Measurements from ENCODE around the gene THRB. TPM values are rescaled to one million over a fixed set of nuclear protein-coding genes. Genes with fewer than 3 reads are reported as not detected.
A peak's percentile ranks its signal among the peaks of the same experiment; 100 is the strongest.

Gene THRB
- total and polyA plus RNA-seq, 9 of the 15 experiments (the other 6 are each of a cell fraction or from before 2014, with no cell fraction given): 1.7 to 14.9 (median 6.9) TPM

DNA sequence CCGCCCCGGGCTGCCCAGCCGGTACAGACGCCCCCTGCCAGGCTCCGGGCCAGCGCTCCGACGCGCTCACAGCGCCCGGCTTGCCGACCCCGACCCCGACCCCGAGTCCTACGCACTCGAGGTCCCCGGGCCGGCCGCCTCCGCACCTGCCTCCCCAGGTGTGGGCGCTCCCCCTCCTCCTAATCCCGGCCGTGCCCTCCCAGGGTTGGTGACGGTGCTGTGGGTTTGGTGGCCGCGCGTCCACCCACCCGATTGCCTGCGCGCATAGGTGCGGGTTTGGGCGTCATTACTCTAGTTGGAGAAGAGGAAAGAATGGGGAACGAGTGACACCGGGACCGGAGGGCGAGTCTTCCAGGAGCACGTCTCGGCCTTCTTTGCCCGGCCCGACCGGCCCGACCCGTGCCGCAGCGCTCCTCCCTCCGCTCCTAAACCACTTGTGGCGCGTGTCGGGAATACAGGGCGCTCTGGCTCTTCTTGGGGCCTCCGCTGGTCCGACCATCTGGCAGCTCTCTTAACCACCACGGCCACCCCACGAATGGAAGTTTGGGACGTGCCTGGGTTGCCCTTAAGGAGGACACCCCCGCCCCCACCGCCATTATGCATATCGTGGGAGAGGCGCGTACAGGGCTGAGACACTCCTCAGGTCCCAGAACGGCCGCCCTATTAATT, 810 bp upstream of the THRB start (continued):
- TF ChIP-seq, protein P1, sequence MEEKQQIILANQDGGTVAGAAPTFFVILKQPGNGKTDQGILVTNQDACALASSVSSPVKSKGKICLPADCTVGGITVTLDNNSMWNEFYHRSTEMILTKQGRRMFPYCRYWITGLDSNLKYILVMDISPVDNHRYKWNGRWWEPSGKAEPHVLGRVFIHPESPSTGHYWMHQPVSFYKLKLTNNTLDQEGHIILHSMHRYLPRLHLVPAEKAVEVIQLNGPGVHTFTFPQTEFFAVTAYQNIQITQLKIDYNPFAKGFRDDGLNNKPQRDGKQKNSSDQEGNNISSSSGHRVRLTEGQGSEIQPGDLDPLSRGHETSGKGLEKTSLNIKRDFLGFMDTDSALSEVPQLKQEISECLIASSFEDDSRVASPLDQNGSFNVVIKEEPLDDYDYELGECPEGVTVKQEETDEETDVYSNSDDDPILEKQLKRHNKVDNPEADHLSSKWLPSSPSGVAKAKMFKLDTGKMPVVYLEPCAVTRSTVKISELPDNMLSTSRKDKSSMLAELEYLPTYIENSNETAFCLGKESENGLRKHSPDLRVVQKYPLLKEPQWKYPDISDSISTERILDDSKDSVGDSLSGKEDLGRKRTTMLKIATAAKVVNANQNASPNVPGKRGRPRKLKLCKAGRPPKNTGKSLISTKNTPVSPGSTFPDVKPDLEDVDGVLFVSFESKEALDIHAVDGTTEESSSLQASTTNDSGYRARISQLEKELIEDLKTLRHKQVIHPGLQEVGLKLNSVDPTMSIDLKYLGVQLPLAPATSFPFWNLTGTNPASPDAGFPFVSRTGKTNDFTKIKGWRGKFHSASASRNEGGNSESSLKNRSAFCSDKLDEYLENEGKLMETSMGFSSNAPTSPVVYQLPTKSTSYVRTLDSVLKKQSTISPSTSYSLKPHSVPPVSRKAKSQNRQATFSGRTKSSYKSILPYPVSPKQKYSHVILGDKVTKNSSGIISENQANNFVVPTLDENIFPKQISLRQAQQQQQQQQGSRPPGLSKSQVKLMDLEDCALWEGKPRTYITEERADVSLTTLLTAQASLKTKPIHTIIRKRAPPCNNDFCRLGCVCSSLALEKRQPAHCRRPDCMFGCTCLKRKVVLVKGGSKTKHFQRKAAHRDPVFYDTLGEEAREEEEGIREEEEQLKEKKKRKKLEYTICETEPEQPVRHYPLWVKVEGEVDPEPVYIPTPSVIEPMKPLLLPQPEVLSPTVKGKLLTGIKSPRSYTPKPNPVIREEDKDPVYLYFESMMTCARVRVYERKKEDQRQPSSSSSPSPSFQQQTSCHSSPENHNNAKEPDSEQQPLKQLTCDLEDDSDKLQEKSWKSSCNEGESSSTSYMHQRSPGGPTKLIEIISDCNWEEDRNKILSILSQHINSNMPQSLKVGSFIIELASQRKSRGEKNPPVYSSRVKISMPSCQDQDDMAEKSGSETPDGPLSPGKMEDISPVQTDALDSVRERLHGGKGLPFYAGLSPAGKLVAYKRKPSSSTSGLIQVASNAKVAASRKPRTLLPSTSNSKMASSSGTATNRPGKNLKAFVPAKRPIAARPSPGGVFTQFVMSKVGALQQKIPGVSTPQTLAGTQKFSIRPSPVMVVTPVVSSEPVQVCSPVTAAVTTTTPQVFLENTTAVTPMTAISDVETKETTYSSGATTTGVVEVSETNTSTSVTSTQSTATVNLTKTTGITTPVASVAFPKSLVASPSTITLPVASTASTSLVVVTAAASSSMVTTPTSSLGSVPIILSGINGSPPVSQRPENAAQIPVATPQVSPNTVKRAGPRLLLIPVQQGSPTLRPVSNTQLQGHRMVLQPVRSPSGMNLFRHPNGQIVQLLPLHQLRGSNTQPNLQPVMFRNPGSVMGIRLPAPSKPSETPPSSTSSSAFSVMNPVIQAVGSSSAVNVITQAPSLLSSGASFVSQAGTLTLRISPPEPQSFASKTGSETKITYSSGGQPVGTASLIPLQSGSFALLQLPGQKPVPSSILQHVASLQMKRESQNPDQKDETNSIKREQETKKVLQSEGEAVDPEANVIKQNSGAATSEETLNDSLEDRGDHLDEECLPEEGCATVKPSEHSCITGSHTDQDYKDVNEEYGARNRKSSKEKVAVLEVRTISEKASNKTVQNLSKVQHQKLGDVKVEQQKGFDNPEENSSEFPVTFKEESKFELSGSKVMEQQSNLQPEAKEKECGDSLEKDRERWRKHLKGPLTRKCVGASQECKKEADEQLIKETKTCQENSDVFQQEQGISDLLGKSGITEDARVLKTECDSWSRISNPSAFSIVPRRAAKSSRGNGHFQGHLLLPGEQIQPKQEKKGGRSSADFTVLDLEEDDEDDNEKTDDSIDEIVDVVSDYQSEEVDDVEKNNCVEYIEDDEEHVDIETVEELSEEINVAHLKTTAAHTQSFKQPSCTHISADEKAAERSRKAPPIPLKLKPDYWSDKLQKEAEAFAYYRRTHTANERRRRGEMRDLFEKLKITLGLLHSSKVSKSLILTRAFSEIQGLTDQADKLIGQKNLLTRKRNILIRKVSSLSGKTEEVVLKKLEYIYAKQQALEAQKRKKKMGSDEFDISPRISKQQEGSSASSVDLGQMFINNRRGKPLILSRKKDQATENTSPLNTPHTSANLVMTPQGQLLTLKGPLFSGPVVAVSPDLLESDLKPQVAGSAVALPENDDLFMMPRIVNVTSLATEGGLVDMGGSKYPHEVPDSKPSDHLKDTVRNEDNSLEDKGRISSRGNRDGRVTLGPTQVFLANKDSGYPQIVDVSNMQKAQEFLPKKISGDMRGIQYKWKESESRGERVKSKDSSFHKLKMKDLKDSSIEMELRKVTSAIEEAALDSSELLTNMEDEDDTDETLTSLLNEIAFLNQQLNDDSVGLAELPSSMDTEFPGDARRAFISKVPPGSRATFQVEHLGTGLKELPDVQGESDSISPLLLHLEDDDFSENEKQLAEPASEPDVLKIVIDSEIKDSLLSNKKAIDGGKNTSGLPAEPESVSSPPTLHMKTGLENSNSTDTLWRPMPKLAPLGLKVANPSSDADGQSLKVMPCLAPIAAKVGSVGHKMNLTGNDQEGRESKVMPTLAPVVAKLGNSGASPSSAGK (IDR thresholded peaks at IDR 0.05): peak; percentile 56
- no peak for TF ChIP-seq PYGO2 (tag; IDR thresholded peaks at IDR 0.05)
- TF ChIP-seq POLR2H (tag; IDR thresholded peaks at IDR 0.05; ENCODE audit: low read depth): peak; percentile 78
- peak; percentile 16; the same call in 1 of the 2 replicates for TF ChIP-seq DIDO1 (tag; IDR thresholded peaks at IDR 0.05; ENCODE audit: low read depth)
- peak; percentile 83 for TF ChIP-seq FIP1L1 (IDR thresholded peaks at IDR 0.05; ENCODE audit: low read depth, low read length, poor library complexity, severe bottlenecking)
- TF ChIP-seq MYC (IDR thresholded peaks at IDR 0.05; ENCODE audit: low read depth, low read length): peak; percentile 53
- TF ChIP-seq MYC (CRISPR knock-in tag; IDR thresholded peaks at IDR 0.05; ENCODE audit: borderline replicate concordance, low read depth): 0 out of 2 replicates have a peak, but pooled peaks have one; percentile 51
- peak; percentile 93 for TF ChIP-seq ZBTB7A (IDR thresholded peaks at IDR 0.05; ENCODE audit: borderline replicate concordance, control insufficient read depth, low read depth, low read length)
- no peak for TF ChIP-seq YBX1 (IDR thresholded peaks at IDR 0.05)
- peak; percentile 23 for TF ChIP-seq RBBP5 (IDR thresholded peaks at IDR 0.05; ENCODE audit: borderline replicate concordance, insufficient read depth, low read length, poor library complexity, severe bottlenecking)
- TF ChIP-seq, protein P2, sequence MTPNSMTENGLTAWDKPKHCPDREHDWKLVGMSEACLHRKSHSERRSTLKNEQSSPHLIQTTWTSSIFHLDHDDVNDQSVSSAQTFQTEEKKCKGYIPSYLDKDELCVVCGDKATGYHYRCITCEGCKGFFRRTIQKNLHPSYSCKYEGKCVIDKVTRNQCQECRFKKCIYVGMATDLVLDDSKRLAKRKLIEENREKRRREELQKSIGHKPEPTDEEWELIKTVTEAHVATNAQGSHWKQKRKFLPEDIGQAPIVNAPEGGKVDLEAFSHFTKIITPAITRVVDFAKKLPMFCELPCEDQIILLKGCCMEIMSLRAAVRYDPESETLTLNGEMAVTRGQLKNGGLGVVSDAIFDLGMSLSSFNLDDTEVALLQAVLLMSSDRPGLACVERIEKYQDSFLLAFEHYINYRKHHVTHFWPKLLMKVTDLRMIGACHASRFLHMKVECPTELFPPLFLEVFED (CRISPR knock-in tag; conservative IDR thresholded peaks at IDR 0.05): peak; percentile 54; the same call in 1 of the 2 replicates

All from K562 (cell line).